Omental fat pad (tissue), 4 donors: Measurements from ENCODE around the gene TRIO. TPM values are rescaled to one million over a fixed set of nuclear protein-coding genes. Genes with fewer than 3 reads are reported as not detected.

Source experiments
- ATAC-seq: fragments of 150-250 bp; one replicate; pipeline ENCODE4 v1.9.1; 2016; ENCODE audit warnings: mild to moderate bottlenecking, moderate library complexity; ENCODE audit not compliant: low FRiP score
- DNase-seq: peaks from one replicate; pipeline ENCODE4 v3.0.0-alpha.2; 2019; ENCODE audit warnings: low spot score
- total RNA-seq, 4 donors: library from RNA; depleted of rRNA; stranded (reverse); fragments of >200 nt; gene quantifications; one replicate each; pipeline ENCODE4 v1.1.0, GENCODE V29; 2016
- TF ChIP-seq, protein P1 (sequence below), 3 donors: fragments of 450-650 bp; IDR thresholded peaks; one replicate each; pipeline ENCODE4 v1.5.1; 2016 to 2017; ENCODE audit warnings: antibody characterized with exemption in 3 of 3, mild to moderate bottlenecking in 3 of 3, moderate library complexity in 2 of 3

Gene TRIO
- total RNA-seq, 4 donors from 2014 or later, result 125 to 370 (median 193) TPM

DNA sequence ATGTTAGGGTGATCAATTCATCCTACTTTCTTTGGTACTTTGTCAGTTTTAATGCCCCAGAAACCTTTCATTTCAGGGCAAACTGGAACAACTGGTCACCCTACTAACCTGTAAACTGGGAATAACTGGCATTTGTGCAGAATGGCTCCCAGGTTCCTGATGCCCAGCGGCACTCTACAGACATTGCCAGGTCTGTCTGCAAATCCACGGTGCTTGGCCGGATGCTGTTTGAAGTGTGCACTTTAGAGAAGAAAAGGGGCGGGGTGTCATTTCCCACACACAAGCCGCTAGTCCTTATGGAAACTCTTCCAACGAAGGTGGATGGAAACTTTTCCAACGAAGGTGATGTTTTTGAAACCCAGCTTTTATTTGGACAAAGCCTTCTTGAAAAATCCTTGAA lies 388.5 kb downstream of the TRIO start:
- no peak for DNase-seq
- no peak for ATAC-seq
- TF ChIP-seq, protein P1, sequence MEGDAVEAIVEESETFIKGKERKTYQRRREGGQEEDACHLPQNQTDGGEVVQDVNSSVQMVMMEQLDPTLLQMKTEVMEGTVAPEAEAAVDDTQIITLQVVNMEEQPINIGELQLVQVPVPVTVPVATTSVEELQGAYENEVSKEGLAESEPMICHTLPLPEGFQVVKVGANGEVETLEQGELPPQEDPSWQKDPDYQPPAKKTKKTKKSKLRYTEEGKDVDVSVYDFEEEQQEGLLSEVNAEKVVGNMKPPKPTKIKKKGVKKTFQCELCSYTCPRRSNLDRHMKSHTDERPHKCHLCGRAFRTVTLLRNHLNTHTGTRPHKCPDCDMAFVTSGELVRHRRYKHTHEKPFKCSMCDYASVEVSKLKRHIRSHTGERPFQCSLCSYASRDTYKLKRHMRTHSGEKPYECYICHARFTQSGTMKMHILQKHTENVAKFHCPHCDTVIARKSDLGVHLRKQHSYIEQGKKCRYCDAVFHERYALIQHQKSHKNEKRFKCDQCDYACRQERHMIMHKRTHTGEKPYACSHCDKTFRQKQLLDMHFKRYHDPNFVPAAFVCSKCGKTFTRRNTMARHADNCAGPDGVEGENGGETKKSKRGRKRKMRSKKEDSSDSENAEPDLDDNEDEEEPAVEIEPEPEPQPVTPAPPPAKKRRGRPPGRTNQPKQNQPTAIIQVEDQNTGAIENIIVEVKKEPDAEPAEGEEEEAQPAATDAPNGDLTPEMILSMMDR (IDR thresholded peaks at IDR 0.05), result no peak

DNA sequence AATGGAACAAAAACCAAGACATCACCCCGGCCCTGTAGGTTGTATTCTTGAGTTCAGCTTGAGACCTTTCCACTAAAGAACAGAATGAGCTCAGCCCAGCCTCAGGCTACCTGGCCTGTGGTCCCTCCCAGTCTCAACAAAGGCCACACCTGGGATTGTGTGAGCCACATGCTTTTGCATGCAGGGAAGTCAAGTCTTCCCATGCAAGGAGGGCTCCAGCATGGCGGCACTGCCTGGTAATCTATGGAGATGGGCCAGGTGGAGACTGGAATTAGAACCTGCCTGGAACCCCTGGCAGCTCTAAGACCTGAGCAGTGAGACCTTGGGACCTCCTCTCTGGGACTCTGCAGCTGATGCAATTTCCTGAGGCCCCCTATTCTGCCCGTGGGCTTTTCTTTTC lies 389.0 kb downstream of the TRIO start:
- TF ChIP-seq, protein P1 (IDR thresholded peaks at IDR 0.05), result no peak
- no peak for ATAC-seq
- no peak for DNase-seq

DNA sequence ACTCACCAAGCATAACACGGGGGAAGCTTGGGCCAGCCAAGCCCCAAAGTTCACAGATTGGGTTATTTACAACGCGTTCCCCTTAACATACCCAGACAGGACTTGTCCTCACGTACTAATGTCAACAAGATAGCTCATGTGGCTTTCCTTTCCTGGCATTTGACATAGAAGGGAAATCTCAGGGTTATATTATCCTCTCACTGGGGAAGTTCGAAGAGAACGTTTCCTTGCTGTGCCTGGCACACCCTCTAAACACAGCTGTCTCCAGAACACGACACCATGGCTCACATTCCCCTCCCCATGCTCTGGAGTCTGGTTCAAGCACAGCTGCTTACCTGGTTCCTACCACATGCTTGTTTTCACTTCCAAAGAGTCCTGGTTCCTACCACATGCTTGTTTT lies 391.6 kb downstream of the TRIO start:
- ATAC-seq (no peak), DNase-seq (no peak)

DNA sequence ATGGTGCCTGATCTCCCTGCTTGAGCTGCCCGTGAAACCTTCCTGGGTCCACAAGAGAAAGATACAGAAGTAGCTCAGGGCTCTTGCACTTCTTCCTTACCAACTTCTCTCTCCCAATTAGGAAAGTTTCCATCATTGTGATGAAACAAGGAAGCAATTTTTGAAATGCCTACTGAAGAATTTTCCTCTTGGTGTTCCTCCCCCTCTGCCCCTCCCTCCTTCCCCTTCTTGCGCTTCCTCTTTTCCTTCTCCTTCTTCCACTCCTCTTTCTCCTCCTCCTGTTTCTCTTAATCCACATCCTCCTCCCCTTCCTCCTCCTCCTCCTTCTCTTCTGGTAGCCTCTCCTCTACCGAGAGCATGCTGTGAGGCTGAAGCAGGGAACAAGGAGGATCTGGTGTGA lies 402.2 kb downstream of the TRIO start:
- ATAC-seq (no peak), DNase-seq (no peak)
- TF ChIP-seq, protein P1 (IDR thresholded peaks at IDR 0.05), result no peak

More for the DNA sequence above, 391.6 kb downstream of the TRIO start:
- TF ChIP-seq, protein P1 (IDR thresholded peaks at IDR 0.05), result no peak

DNA sequence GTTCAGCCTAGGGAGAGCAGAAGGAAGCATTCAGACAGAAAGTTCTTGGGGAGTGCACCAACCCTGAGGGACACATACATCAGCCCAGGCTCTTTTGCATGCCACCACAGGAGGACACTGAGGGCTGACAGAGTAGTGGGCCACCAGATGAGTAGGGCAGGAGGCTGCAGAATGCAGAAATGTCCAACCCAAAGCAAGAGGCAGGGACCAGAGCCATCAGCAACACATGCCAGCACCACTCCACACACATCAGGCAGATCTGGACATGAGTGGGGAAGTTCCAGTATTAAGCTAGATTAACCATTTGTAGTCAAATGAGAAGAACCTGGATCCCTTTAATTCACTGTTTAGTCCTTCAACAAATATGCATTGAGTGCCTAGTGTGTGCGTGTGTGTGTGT lies 402.7 kb downstream of the TRIO start:
- no peak for ATAC-seq
- no peak for DNase-seq
- TF ChIP-seq, protein P1 (IDR thresholded peaks at IDR 0.05), result no peak

DNA sequence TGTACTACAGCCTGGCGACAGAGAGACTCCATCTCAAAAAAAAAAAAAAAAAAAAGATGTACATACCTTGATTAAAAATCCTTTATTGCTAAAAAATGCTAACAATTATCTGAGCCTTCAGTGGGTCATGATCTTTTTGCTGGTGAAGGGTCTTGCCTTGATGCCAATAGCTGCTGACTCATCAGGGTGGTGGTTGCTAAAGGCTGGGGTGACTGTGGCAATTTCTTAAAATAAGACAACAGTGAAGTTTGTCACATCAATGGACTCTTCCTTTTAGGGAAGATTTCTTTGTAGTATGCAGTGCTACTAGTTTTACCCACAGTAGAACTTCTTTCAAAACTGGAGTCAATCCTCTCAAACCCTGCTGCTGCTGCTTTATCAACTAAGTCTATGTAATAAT lies 404.5 kb downstream of the TRIO start:
- ATAC-seq (no peak), DNase-seq (no peak)
- TF ChIP-seq, protein P1 (IDR thresholded peaks at IDR 0.05), result no peak

DNA sequence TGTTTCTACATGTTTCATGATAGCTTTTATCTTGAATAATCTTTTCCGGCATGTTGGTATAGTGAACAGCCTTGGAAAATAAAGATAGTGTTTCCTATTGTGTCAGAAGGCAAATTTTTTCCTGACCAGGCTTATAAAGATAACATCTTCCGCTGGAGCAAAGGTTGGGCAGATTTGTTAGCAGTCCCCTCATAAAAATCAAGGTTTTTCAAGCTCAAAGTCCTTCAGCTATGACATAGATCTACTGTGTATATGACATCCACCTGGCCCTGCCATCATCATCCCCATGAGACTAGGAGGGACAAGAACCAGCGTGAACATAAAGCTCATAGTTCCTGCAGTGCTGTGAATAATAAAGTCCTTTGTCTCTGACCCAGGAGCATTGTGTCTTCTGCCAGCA lies 408.1 kb downstream of the TRIO start:
- TF ChIP-seq, protein P1 (IDR thresholded peaks at IDR 0.05), result no peak
- DNase-seq (no peak), ATAC-seq (no peak)
